Measurements from ENCODE around the gene COX5B. TPM values are rescaled to one million over a fixed set of nuclear protein-coding genes. Genes with fewer than 3 reads are reported as not detected.

Gene COX5B
- total and polyA plus RNA-seq, 9 of the 15 experiments (the other 6 are each of a cell fraction or from before 2014, with no cell fraction given) = 154 to 1,424 (median 487) TPM

Small RNA genes within 50 kb of the gene (small RNA-seq; reads per million reads assigned to genes)
- 0.37 reads per million, percentile 6 among the genes with 10 or more reads in this experiment for gene RNU4-8P

Other genes starting within 250 kb of the COX5B start
- 24.9 and 25.7 TPM in 2 replicates for gene ANKRD36B, start 56.2 kb upstream of the COX5B start, total RNA-seq (2014; rRNA removed)
- 23.0 and 27.8 TPM in 2 replicates for gene ANKRD36B, start 56.2 kb upstream of the COX5B start, total RNA-seq (2014; rRNA removed; fragmentation: Illumina TruSeq; extraction: Trizol)
- gene ANKRD36B, start 56.2 kb upstream of the COX5B start, total RNA-seq (2015; rRNA removed; fragmentation: Illumina TruSeq; extraction: Trizol) = 38.8 and 40.9 TPM in 2 replicates
- gene ANKRD36B, start 56.2 kb upstream of the COX5B start, total RNA-seq (2021) = 12.3 and 17.2 TPM in 2 replicates
- gene ANKRD36B, start 56.2 kb upstream of the COX5B start, polyA plus RNA-seq (2011; rRNA removed) = 12.4 and 12.7 TPM in 2 replicates
- gene ANKRD36B, start 56.2 kb upstream of the COX5B start, polyA plus RNA-seq (2014; fragmentation: Illumina TruSeq; extraction: Trizol) = 8.0 and 13.3 TPM in 2 replicates
- gene ANKRD36B, start 56.2 kb upstream of the COX5B start, polyA plus RNA-seq (2014; fragmentation: Nextera tagmentation; extraction: Ambion mirVana) = 1 to 10 TPM; 7.6 to 8.6 TPM
- 12.1 and 12.3 TPM in 2 replicates for gene ANKRD36B, start 56.2 kb upstream of the COX5B start, polyA plus RNA-seq (2014; rRNA removed)
- gene ACTR1B, start 18.0 kb downstream of the COX5B start, total RNA-seq (2014; rRNA removed) = 22.1 and 27.9 TPM in 2 replicates
- gene ACTR1B, start 18.0 kb downstream of the COX5B start, total RNA-seq (2014; rRNA removed; fragmentation: Illumina TruSeq; extraction: Trizol) = 12.0 and 16.2 TPM in 2 replicates
- 26.4 and 26.7 TPM in 2 replicates for gene ACTR1B, start 18.0 kb downstream of the COX5B start, total RNA-seq (2015; rRNA removed; fragmentation: Illumina TruSeq; extraction: Trizol)
- gene ACTR1B, start 18.0 kb downstream of the COX5B start, total RNA-seq (2021) = 41.0 and 43.0 TPM in 2 replicates
- gene ACTR1B, start 18.0 kb downstream of the COX5B start, polyA plus RNA-seq (2011; rRNA removed) = 40.9 and 47.4 TPM in 2 replicates
- 22.5 and 29.2 TPM in 2 replicates for gene ACTR1B, start 18.0 kb downstream of the COX5B start, polyA plus RNA-seq (2014; fragmentation: Illumina TruSeq; extraction: Trizol)
- 1 to 10 TPM in 1 of 2 experiments, under 1 TPM in 1; 0.49 to 2.3 TPM for gene ACTR1B, start 18.0 kb downstream of the COX5B start, polyA plus RNA-seq (2014; fragmentation: Nextera tagmentation; extraction: Ambion mirVana)
- 42.3 and 46.1 TPM in 2 replicates for gene ACTR1B, start 18.0 kb downstream of the COX5B start, polyA plus RNA-seq (2014; rRNA removed)
- gene C2orf92, start 23.7 kb downstream of the COX5B start, total RNA-seq (2014; rRNA removed) = 2.2 TPM in 2 replicates
- gene C2orf92, start 23.7 kb downstream of the COX5B start, total RNA-seq (2014; rRNA removed; fragmentation: Illumina TruSeq; extraction: Trizol) = 3.6 and 5.0 TPM in 2 replicates
- 6.7 and 6.8 TPM in 2 replicates for gene C2orf92, start 23.7 kb downstream of the COX5B start, total RNA-seq (2015; rRNA removed; fragmentation: Illumina TruSeq; extraction: Trizol)
- 4.0 and 4.5 TPM in 2 replicates for gene C2orf92, start 23.7 kb downstream of the COX5B start, total RNA-seq (2021)
- gene C2orf92, start 23.7 kb downstream of the COX5B start, polyA plus RNA-seq (2011; rRNA removed) = 6.1 and 7.1 TPM in 2 replicates
- gene C2orf92, start 23.7 kb downstream of the COX5B start, polyA plus RNA-seq (2014; fragmentation: Illumina TruSeq; extraction: Trizol) = 3.4 and 4.0 TPM in 2 replicates
- 1 to 10 TPM in 1 of 2 experiments, under 1 TPM in 1; 0.65 to 1.2 TPM for gene C2orf92, start 23.7 kb downstream of the COX5B start, polyA plus RNA-seq (2014; fragmentation: Nextera tagmentation; extraction: Ambion mirVana)
- gene C2orf92, start 23.7 kb downstream of the COX5B start, polyA plus RNA-seq (2014; rRNA removed) = 4.2 and 6.0 TPM in 2 replicates
- 0.41 and 0.49 TPM in 2 replicates for gene ZAP70, start 67.5 kb downstream of the COX5B start, total RNA-seq (2014; rRNA removed)
- gene ZAP70, start 67.5 kb downstream of the COX5B start, total RNA-seq (2014; rRNA removed; fragmentation: Illumina TruSeq; extraction: Trizol) = 0.07 TPM in 1 of 2 replicates, not detected in the other
- 0.18 and 0.19 TPM in 2 replicates for gene ZAP70, start 67.5 kb downstream of the COX5B start, total RNA-seq (2015; rRNA removed; fragmentation: Illumina TruSeq; extraction: Trizol)
- gene ZAP70, start 67.5 kb downstream of the COX5B start, total RNA-seq (2021) = 0.80 and 0.98 TPM in 2 replicates
- gene ZAP70, start 67.5 kb downstream of the COX5B start, polyA plus RNA-seq (2011; rRNA removed) = 0.35 and 0.39 TPM in 2 replicates
- gene ZAP70, start 67.5 kb downstream of the COX5B start, polyA plus RNA-seq (2014; fragmentation: Illumina TruSeq; extraction: Trizol) = 0.21 and 0.22 TPM in 2 replicates
- gene ZAP70, start 67.5 kb downstream of the COX5B start, polyA plus RNA-seq (2014; fragmentation: Nextera tagmentation; extraction: Ambion mirVana) = under 1 TPM in 1 of 2 experiments, not detected in 1; 0.06 TPM
- 0.20 and 0.76 TPM in 2 replicates for gene ZAP70, start 67.5 kb downstream of the COX5B start, polyA plus RNA-seq (2014; rRNA removed)

All from K562 (cell line).